HG03280 (cell line): Measurements from ENCODE around the gene EDN1.
"Not testable (repeated sequence)": the region's sequence is repeated elsewhere in the genome, so short reads cannot be mapped to it uniquely, and the experiment has no call there.

ENCODE experiments used
- ATAC-seq: cut with Tn5 transposase; IDR thresholded peaks from one replicate; pipeline ENCODE4 v1.9.1; 2021; ENCODE audit warnings: mild to moderate bottlenecking, moderate library complexity; ENCODE audit not compliant: unreplicated experiment

The EDN1 gene

GRCh38 chr6:12324099-12324498 lies 33.9 kb downstream of the EDN1 start:
- no peak for ATAC-seq

DNA sequence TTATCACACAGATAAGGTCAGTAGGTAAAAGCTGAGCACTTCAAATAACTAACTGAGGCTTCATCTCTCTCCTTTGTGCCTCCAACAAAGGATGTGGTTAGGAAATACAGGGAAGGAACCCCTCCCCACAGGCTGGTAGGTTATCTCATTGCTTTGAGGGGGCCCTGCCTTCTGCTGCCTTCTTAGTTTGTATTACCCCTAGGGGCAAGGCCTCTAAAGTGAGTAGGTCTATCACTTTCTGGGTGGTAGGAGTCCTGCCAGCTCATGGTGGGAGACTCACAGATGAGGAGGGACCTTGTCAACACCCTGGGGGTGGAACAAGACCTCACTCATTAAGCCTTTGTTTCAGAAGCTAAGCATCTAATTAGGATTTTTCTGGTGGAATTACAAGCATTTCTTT lies 34.6 kb downstream of the EDN1 start:
- no peak for ATAC-seq

DNA sequence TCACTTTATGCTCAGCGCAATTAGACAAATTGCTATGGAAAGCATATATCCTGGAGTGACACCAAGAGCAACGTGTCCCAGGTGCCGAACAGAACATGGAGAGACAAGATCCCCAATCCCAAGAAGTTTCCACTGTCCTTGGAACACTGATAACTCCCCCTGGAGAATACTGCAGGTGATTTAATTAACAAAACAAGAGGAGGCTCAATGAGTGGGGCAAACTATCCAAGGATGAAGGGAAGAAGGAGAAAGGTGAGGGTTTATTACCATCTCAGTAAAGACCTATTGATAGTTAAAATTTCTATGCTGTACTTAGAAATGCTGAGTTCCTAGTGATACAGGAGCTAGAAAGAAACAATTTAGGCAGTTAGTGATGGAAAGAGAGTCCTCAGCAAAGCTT lies 35.7 kb downstream of the EDN1 start:
- ATAC-seq, result no peak

- ATAC-seq, result no peak
These were observed 37.2 kb downstream of the EDN1 start for GRCh38 chr6:12327391-12327790.

DNA sequence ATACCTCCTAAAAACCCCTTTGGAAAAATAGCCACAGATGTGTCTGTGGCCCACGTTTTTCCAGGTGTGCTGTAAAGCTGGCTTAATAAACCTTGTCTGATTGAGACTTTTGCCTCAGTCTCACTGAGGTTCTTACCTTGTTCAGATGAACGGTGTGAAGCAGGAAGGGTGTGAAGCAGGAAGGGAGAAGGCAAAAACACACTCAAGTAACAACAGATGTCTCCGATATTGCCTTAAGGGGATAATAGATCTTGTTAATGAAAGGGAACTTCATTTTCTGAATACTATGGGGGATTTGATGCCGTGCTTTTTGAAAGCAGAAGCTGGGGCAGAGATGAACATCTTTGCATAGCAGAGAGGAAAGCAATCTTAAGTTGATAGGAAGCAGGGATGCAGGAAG lies 37.8 kb downstream of the EDN1 start:
- ATAC-seq, result no peak

DNA sequence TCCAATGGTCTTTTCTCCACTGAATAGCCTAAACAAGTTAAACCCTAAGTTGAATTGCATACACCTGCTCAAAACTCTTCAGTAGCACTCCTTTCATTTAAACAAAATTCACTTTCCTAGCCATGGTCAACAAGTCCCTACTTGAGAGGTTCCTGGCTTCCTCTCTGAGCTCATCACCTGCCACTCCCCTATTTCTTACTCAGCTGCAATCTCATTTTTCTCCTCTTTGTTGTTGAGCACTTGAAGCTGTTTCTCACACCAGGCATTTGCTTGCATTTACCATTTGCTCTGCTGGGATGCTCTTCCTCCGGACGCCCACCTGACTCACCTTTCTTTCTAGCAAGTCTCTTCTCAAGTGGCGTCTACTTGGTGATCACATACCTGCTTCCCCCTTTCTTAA lies 38.5 kb downstream of the EDN1 start:
- no peak for ATAC-seq

DNA sequence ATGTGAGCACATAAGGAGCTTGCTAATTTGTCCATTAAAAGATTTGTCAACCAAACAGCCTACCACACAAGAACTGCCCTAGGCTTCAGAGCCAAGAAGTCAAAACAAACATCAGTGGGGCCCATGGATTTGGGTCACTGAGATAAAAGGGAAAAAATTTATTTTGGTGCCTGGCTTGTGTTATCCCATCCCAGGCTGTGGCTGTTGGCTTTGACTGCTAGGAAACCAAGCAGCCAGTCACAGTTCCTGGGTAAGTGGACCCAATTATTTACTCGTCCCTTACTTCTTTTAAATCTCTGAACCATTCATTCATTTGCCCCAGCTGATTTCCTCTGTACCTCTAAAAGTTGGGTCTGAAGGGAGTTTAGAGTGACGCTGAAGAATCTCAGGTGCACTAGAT lies 41.3 kb downstream of the EDN1 start:
- ATAC-seq, result no peak

DNA sequence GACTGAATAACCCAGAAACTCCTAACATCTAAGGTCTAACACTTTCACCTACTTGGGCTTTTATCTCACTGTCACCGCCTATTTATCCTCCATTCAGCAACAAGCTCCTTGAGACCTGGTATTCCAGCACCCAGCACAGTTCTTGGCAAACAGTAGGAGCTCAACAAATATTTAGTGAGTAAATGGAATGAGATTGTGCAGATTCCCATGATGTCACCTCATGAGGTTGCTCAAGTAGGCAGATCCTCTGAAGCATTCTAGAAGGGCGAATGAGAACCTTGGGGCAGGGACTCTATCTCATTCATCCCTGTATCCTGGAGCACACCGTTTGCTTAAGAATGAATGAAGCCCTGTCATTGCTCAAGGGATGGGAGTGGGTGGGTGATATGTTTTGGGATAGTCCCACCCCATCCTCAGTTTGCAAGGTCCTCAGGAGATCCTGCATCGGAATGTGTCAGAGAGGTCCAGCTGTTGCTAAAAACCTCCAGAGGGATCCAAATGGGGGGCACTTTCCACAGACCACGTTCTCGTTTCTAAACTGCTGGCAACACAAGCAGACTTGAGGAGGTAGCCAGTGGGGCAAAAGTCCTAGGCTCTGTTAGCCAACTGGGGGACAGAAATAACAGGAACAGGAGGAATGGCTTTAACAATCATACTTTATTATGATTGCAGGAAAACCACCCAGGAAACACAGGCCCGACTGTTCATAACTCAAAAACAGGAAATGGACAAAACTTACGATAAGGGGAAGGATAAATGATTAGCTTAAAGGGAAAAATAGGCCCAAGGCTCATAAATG lies 42.0 kb downstream of the EDN1 start:
- ATAC-seq, result no peak

DNA sequence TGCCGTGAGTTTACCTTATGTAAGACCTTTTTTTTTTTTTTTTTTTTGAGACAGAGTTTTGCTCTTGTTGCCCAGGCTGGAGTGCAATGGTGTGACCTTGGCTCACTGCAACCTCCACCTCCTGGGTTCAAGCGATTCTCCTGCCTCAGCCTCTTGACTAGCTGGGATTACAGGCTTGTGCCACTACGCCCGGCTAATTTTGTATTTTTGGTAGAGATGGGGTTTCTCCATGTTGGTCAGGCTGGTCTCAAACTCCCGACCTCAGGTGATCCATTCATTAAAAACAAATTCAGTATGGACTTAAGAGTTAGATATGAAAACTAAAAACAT lies 42.6 kb downstream of the EDN1 start:
- not testable (repeated sequence) for ATAC-seq

GRCh38 chr6:12333128-12333527 lies 43.0 kb downstream of the EDN1 start:
- no peak for ATAC-seq

GRCh38 chr6:12334526-12335130 lies 44.5 kb downstream of the EDN1 start:
- ATAC-seq, result no peak

DNA sequence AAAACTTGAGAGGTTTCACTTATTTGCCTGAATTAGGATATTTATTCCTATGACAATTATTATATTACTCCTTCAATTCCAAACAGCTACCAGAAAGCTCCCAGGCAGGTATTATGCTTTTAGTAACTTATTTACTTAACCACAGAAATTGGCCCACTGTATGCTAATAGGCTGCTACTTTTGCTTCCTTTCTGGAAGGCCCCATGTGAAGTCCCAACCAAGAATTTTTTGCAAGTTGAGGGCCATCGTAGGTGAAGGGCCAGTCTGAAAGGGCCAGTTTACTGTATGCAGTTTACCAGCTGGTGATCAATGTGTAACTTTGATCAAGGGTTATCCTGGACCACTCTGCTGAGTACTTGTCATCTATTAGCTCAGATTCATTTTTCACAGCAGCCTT lies 45.0 kb downstream of the EDN1 start:
- no peak for ATAC-seq

- no peak for ATAC-seq
These were observed 45.6 kb downstream of the EDN1 start for GRCh38 chr6:12335717-12336116.

GRCh38 chr6:12336121-12336971 lies 46.2 kb downstream of the EDN1 start:
- ATAC-seq, result no peak

DNA sequence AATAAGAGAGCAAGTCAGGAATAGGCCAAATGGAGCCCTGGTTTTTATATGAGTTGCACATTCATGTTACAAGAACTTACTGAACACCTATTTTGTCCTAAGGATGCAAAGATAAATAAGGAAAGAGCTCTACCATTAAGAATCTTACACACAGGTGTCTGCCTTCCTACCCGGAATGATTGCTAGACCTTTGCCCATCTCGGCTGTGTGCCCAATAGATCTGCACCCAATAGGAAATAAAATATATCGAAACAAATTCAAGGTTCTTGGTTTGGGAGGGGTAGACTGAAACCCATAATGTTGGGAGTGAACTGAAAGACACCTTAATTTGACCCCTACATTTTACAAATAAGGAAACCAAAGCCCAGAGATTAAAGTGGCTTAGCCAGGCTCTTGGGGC lies 48.9 kb downstream of the EDN1 start:
- ATAC-seq, result no peak

GRCh38 chr6:12339808-12340487 lies 49.8 kb downstream of the EDN1 start:
- ATAC-seq, result no peak

DNA sequence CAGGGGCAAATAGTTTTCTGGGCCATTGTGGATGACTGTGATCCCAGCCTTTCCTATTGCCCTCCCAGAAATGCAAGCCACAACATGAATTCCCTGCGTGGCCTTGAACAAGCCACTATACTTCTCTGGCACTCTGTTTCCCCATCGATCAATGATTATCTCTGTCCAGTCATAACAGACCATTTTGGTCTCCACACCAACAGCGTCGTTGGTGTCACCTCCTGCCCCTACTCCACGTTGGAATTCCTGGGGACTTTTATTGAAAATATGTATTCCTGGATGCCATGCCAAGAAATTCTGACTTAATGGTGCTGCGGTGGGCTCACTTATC lies 50.3 kb downstream of the EDN1 start:
- ATAC-seq, result no peak

- ATAC-seq, result no peak
These were observed 52.5 kb downstream of the EDN1 start for GRCh38 chr6:12342664-12343063.

DNA sequence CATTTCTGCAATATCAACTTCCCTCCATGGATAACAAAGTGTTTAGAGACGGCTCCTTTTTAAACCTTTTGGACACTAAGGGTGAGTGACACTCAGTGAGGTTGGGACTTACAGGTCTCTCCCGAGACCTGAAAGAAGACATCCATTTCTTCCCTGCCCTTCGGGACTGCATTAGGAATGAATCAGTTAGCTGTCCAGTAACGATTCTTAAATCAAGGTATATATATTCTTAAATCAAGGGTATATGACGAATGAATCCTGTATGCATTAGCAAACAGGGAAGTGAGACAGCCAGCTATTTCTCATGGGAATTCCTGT lies 52.9 kb downstream of the EDN1 start:
- ATAC-seq, result no peak

DNA sequence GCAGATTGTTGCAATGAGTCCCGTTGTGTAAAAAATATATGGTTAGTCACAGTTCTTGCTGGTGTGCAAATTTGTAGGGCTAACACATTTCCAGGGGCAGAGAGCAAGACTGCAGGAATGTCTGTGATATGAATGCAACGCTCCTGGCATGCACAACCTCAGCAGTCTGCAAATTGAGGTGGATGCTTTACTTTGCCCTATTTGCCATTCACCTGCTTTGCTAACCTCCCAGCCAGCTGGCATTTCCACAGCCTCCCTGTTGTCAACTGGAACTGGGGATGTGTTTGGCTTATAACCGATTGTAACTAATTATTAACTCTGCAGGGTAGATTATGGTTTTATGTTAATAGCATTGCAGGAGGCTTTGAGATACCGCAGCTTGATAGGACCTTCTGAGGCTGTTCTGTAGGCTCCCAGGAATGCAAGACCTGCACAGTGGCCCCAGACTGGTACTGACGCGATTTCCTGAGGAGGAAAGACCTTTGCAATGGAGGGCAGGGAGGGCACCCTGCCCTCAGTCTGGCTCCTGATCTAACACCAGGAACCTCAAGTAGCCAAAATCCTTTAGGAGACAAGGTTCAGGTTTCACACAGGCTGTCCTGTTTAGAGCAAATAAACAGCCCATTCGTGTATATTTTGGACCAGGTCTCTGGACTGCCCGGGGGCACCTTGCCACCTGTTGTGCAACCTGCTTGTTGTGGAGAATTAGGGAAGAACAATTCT lies 53.4 kb downstream of the EDN1 start:
- no peak for ATAC-seq

DNA sequence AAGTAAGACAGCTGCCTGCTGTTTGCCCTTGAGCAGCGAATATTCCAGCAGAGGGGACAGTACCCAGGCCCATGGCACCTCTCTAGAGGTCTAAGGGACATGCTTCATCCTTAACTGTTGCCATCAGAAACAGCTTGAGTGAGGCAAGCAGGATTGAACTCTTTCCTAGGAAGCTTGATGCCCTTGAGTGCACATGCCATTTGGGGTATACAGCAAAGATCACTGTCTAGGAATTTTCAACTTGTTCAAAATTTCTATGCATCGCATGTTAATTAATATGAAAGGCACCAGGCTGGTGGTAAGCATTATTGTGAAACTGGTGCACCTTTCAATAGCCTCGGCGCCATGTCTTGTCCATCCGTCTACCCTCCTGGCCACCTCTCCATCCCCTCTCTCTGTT lies 54.1 kb downstream of the EDN1 start:
- no peak for ATAC-seq
